Liver (tissue), 3 donors: ENCODE results near the gene CCL27.

Experiments used
- CTCF ChIP-seq: fragments of 150-350 bp; IDR thresholded peaks from 2 replicates; pipeline ENCODE4 v1.5.1; 2017; ENCODE audit warnings: improper control_type of control experiment, low read depth, low read length; ENCODE audit not compliant: missing input control
- JUND ChIP-seq, 2 donors: IDR thresholded peaks; 2 replicates each; pipeline ENCODE4 v1.6.1; 2016; ENCODE audit warnings: antibody characterized with exemption in 2 of 2
- RAD21 ChIP-seq, 2 donors: IDR thresholded peaks; 2 replicates each; pipeline ENCODE4 v1.6.1; 2016; ENCODE audit warnings: antibody characterized with exemption in 2 of 2, mild to moderate bottlenecking in 2 of 2
- REST ChIP-seq: IDR thresholded peaks from 2 replicates; pipeline ENCODE4 v1.6.1; 2016; ENCODE audit warnings: antibody characterized with exemption, mild to moderate bottlenecking
- ZBTB33 ChIP-seq: IDR thresholded peaks from 2 replicates; pipeline ENCODE4 v1.6.1; 2016; ENCODE audit warnings: antibody characterized with exemption
- donor health status: healthy.
- donor health status: healthy.

- no peak for TF ChIP-seq REST
- no peak for TF ChIP-seq CTCF
- TF ChIP-seq JUND (IDR thresholded peaks at IDR 0.05) = no peak
- TF ChIP-seq RAD21 (IDR thresholded peaks at IDR 0.05) = no peak
- no peak for TF ChIP-seq ZBTB33
These were observed 8.0 kb downstream of the CCL27 start for GRCh38 chr9:34654323-34655051.
